Nasal cavity respiratory epithelium epithelial cell of viscerocranial mucosa (primary cell): ENCODE data around the gene TAF11L14. TPM values are rescaled to one million over a fixed set of nuclear protein-coding genes. Genes with fewer than 3 reads are reported as not detected.

Experiments used
- total RNA-seq: library from RNA; depleted of rRNA; stranded (reverse); fragments of >200 nt; gene quantifications from 2 replicates; pipeline ENCODE4 v1.2.3, GENCODE V29; 2014

The TAF11L14 gene
- total RNA-seq, result not detected in 2 replicates

GRCh38 chr5:17634160-17634559, at the start of gene TAF11L14:
Gene TAF11L14 (plus strand): TSS chr5:17634460.

GRCh38 chr5:17585658-17586057, 48.6 kb upstream of the TAF11L14 start, which contains the start of gene TAF11L7:
Gene TAF11L7 (minus strand): TSS chr5:17585758.

GRCh38 chr5:17590860-17591259, 43.4 kb upstream of the TAF11L14 start, which contains the start of gene TAF11L8:
Gene TAF11L8 (minus strand): TSS chr5:17590960.

GRCh38 chr5:17594255-17594654, 40.0 kb upstream of the TAF11L14 start, which contains the start of gene TAF11L9:
Gene TAF11L9 (minus strand): TSS chr5:17594394.

GRCh38 chr5:17597728-17598127, 36.5 kb upstream of the TAF11L14 start, which contains the start of gene TAF11L10:
Gene TAF11L10 (minus strand): TSS chr5:17597828.

GRCh38 chr5:17603880-17604279, 30.4 kb upstream of the TAF11L14 start, which contains the start of gene TAF11L11:
Gene TAF11L11 (plus strand): TSS chr5:17604183.

GRCh38 chr5:17610092-17610491, 24.2 kb upstream of the TAF11L14 start, which contains the start of gene TAF11L12:
Gene TAF11L12 (plus strand): TSS chr5:17610392.

GRCh38 chr5:17631788-17632187, 2.5 kb upstream of the TAF11L14 start, which contains the start of gene TAF11L13:
Gene TAF11L13 (plus strand): TSS chr5:17632088.

Other genes with a start within 250 kb of the TAF11L14 start
- gene TAF11L2, start 136.2 kb upstream of the TAF11L14 start, total RNA-seq, result not detected in 2 replicates
- gene TAF11L3, start 116.1 kb upstream of the TAF11L14 start, total RNA-seq, result not detected in 2 replicates
- gene TAF11L4, start 112.7 kb upstream of the TAF11L14 start, total RNA-seq, result not detected in 2 replicates
- gene TAF11L5, start 109.2 kb upstream of the TAF11L14 start, total RNA-seq, result not detected in 2 replicates
- not detected in 2 replicates for gene TAF11L6, start 105.8 kb upstream of the TAF11L14 start, total RNA-seq
- not detected in 2 replicates for gene TAF11L7, start 48.7 kb upstream of the TAF11L14 start, total RNA-seq
- not detected in 2 replicates for gene TAF11L8, start 43.5 kb upstream of the TAF11L14 start, total RNA-seq
- gene TAF11L9, start 40.1 kb upstream of the TAF11L14 start, total RNA-seq, result not detected in 2 replicates
- not detected in 2 replicates for gene TAF11L10, start 36.6 kb upstream of the TAF11L14 start, total RNA-seq
- gene TAF11L11, start 30.3 kb upstream of the TAF11L14 start, total RNA-seq, result not detected in 2 replicates
- gene TAF11L12, start 24.1 kb upstream of the TAF11L14 start, total RNA-seq, result not detected in 2 replicates
- not detected in 2 replicates for gene TAF11L13, start 2.4 kb upstream of the TAF11L14 start, total RNA-seq